Panc1 (cell line): Measurements from ENCODE around the gene GID4. TPM values are rescaled to one million over a fixed set of nuclear protein-coding genes. Genes with fewer than 3 reads are reported as not detected.

Experiments
- ATAC-seq: fragments of 200-7000 bp; cut with Tn5 transposase; 2 replicates; pipeline ENCODE4 v1.9.1; 2020; ENCODE audit warnings: mild to moderate bottlenecking, moderate library complexity
- BruUV-seq: library from RNA; stranded (reverse); fragments of 400-500 nt; replicated peaks from 2 replicates; lab custom pipeline; 2021; lab: Mats Ljungman, UMichigan
- CTCF ChIA-PET: fragments of 300-600 bp; sonication (Branson Sonifier 250); formaldehyde crosslinking; loops from one replicate; lab custom pipeline; 2022; ENCODE audit warnings: antibody characterized with exemption; lab: Charles Lee
- POLR2A ChIA-PET: fragments of 300-600 bp; sonication (Branson Sonifier 250); formaldehyde crosslinking; loops from one replicate; lab custom pipeline; 2022; ENCODE audit warnings: antibody characterized with exemption; lab: Charles Lee
- DNase-seq: peaks from one replicate; pipeline ENCODE4 v3.0.0-alpha.2; 2010; ENCODE audit warnings: low read depth, low spot score
- H3K27ac ChIP-seq: 2 replicates; pipeline ENCODE4 v1.5.1; 2011; ENCODE audit warnings: mild to moderate bottlenecking, low read length, inconsistent platforms
- H3K27me3 ChIP-seq: fragments of 200-500 bp; sonication (Bioruptor generic); 2 replicates; pipeline ENCODE4 v1.6.0; 2014; ENCODE audit warnings: low read length, inconsistent platforms; ENCODE audit not compliant: control insufficient read depth, insufficient read depth
- H3K36me3 ChIP-seq: fragments of 200-500 bp; sonication (Bioruptor generic); 2 replicates; pipeline ENCODE4 v1.5.1; 2014; ENCODE audit warnings: inconsistent platforms, mild to moderate bottlenecking, low read length, moderate library complexity; ENCODE audit not compliant: control insufficient read depth, insufficient read depth
- H3K4me1 ChIP-seq: 2 replicates; pipeline ENCODE4 v1.5.1; 2011; ENCODE audit warnings: inconsistent platforms, mild to moderate bottlenecking, low read length, moderate library complexity; ENCODE audit not compliant: control insufficient read depth, insufficient read depth
- H3K4me3 ChIP-seq, 2 experiments: 2 replicates each; pipeline ENCODE4 v1.5.1; 2011 to 2012; ENCODE audit warnings: low read depth in 2 of 2, low read length in 2 of 2, mild to moderate bottlenecking in 2 of 2, inconsistent platforms in 1 of 2, moderate library complexity in 1 of 2
- H3K9me3 ChIP-seq: fragments of 200-500 bp; sonication (Bioruptor generic); 2 replicates; pipeline ENCODE4 v1.5.1; 2014; ENCODE audit warnings: low read depth, mild to moderate bottlenecking, inconsistent platforms, low read length, moderate library complexity; ENCODE audit not compliant: control insufficient read depth, insufficient read depth
- POLR2AphosphoS5 ChIP-seq: IDR thresholded peaks from 2 replicates; pipeline ENCODE4 v1.6.1; 2012; ENCODE audit warnings: mild to moderate bottlenecking, low read depth, low read length, moderate library complexity
- SIN3A ChIP-seq: IDR thresholded peaks from 2 replicates; pipeline ENCODE4 v1.6.1; 2012; ENCODE audit warnings: low read depth, mild to moderate bottlenecking, low read length, moderate library complexity, borderline replicate concordance; ENCODE audit not compliant: insufficient read depth
- TCF7L2 ChIP-seq: IDR thresholded peaks from 2 replicates; pipeline ENCODE4 v1.6.1; 2011; ENCODE audit warnings: mild to moderate bottlenecking, low read depth, low read length, inconsistent platforms
- in situ Hi-C: cut with HindIII; loops from 2 replicates; pipeline ENCODE4 v1.10.0; 2016; ENCODE audit warnings: low sequenced_read_pairs, low pct_unique_long_range_greater_than_20kb
- intact Hi-C: fragments of 100-400 bp; cut with micrococcal nuclease; formaldehyde crosslinking; loops from one replicate; pipeline ENCODE4 v1.10.0; 2022; ENCODE audit not compliant: unreplicated experiment
- total RNA-seq: library from RNA; stranded (reverse); gene quantifications from one replicate; pipeline ENCODE4 v1.2.1, GENCODE V29; 2021; ENCODE audit not compliant: unreplicated experiment
- TF ChIP-seq, protein P1 (sequence below), 2 experiments: IDR thresholded peaks; 2 replicates each; pipeline ENCODE4 v1.6.1; 2011 to 2012; ENCODE audit warnings: low read depth in 2 of 2, control low read depth in 1 of 2, low read length in 1 of 2, mild to moderate bottlenecking in 1 of 2, moderate library complexity in 1 of 2; ENCODE audit not compliant: insufficient read depth in 1 of 2
- TF ChIP-seq, protein P2 (sequence below): fragments of 450-650 bp; IDR thresholded peaks from 2 replicates; pipeline ENCODE4 v1.5.1; 2017; ENCODE audit warnings: mild to moderate bottlenecking

The GID4 gene
- total RNA-seq, 1 experiment from 2014 or later, result 11.1 TPM

- DNase-seq (no peak), ATAC-seq (no peak)
- H3K36me3 ChIP-seq, result no peaks in the 10 kb centered on the region
- in situ Hi-C loops (no loop called here), intact Hi-C loops (no loop called here)
- no peak overlapping the region for H3K4me3 ChIP-seq
- no TSS peak for BruUV-seq
- no peaks in the 10 kb centered on the region for H3K4me1 ChIP-seq
- ChIA-PET POLR2A (no interaction called here), CTCF (no interaction called here)
- no peaks in the 10 kb centered on the region for H3K27me3 ChIP-seq
- H3K27ac ChIP-seq, result no peak overlapping the region
- TF ChIP-seq, protein P1, sequence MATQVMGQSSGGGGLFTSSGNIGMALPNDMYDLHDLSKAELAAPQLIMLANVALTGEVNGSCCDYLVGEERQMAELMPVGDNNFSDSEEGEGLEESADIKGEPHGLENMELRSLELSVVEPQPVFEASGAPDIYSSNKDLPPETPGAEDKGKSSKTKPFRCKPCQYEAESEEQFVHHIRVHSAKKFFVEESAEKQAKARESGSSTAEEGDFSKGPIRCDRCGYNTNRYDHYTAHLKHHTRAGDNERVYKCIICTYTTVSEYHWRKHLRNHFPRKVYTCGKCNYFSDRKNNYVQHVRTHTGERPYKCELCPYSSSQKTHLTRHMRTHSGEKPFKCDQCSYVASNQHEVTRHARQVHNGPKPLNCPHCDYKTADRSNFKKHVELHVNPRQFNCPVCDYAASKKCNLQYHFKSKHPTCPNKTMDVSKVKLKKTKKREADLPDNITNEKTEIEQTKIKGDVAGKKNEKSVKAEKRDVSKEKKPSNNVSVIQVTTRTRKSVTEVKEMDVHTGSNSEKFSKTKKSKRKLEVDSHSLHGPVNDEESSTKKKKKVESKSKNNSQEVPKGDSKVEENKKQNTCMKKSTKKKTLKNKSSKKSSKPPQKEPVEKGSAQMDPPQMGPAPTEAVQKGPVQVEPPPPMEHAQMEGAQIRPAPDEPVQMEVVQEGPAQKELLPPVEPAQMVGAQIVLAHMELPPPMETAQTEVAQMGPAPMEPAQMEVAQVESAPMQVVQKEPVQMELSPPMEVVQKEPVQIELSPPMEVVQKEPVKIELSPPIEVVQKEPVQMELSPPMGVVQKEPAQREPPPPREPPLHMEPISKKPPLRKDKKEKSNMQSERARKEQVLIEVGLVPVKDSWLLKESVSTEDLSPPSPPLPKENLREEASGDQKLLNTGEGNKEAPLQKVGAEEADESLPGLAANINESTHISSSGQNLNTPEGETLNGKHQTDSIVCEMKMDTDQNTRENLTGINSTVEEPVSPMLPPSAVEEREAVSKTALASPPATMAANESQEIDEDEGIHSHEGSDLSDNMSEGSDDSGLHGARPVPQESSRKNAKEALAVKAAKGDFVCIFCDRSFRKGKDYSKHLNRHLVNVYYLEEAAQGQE (IDR thresholded peaks at IDR 0.05; ENCODE audit: insufficient read depth in 1 of 2, low read depth in 2 of 2, low read length in 1 of 2), result no peak
- TF ChIP-seq TCF7L2, result no peak
- no peak for TF ChIP-seq POLR2AphosphoS5
- no peak for TF ChIP-seq SIN3A
- TF ChIP-seq, protein P2, sequence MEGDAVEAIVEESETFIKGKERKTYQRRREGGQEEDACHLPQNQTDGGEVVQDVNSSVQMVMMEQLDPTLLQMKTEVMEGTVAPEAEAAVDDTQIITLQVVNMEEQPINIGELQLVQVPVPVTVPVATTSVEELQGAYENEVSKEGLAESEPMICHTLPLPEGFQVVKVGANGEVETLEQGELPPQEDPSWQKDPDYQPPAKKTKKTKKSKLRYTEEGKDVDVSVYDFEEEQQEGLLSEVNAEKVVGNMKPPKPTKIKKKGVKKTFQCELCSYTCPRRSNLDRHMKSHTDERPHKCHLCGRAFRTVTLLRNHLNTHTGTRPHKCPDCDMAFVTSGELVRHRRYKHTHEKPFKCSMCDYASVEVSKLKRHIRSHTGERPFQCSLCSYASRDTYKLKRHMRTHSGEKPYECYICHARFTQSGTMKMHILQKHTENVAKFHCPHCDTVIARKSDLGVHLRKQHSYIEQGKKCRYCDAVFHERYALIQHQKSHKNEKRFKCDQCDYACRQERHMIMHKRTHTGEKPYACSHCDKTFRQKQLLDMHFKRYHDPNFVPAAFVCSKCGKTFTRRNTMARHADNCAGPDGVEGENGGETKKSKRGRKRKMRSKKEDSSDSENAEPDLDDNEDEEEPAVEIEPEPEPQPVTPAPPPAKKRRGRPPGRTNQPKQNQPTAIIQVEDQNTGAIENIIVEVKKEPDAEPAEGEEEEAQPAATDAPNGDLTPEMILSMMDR, result no peak
- no peaks in the 10 kb centered on the region for H3K9me3 ChIP-seq
Observed at GRCh38 chr17:18115517-18115916, 76.3 kb downstream of the GID4 start.

DNA sequence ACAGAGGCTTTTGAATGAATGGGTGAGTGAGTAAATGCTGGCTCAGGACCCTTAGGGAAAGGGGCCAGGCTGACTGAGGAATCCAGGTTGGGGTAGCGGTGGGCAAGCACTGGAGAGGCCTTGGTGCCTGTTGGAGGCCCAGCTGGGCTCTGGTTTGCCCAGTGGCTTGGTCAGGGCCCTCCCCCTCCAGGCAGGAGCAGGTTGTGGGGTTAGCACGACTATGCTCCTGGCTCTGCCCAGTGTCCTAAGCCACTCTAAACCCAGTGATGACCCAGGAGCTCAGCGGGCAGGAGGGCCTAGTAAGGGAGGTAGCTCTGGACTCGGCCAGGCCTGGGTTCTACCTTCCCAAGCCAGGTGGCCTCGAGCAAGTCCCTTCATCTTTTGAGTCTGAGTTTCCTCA is 76.9 kb downstream of the GID4 start:
- ChIA-PET POLR2A (no interaction called here), CTCF (no interaction called here)
- Histone ChIP-seq H3K36me3 (no peaks in the 10 kb centered on the region), H3K27me3 (no peaks in the 10 kb centered on the region), H3K4me3 (no peak overlapping the region), H3K9me3 (no peaks in the 10 kb centered on the region), H3K4me1 (no peaks in the 10 kb centered on the region), H3K27ac (no peak overlapping the region)
- BruUV-seq, result no TSS peak
- TF ChIP-seq SIN3A (no peak), TCF7L2 (no peak), POLR2AphosphoS5 (no peak)
- TF ChIP-seq, protein P2, result no peak
- TF ChIP-seq, protein P1 (IDR thresholded peaks at IDR 0.05; ENCODE audit: insufficient read depth in 1 of 2, low read depth in 2 of 2, low read length in 1 of 2), result no peak
- DNase-seq, result no peak
- in situ Hi-C loops (no loop called here), intact Hi-C loops (no loop called here)
- ATAC-seq, result no peak
